GM20431 (cell line): ENCODE data around the gene RARG.

ENCODE experiments used
- in situ Hi-C: fragments of 300-500 bp; cut with MseI, MboI; formaldehyde crosslinking; loops from one replicate; pipeline ENCODE4 v1.15.0; 2020; ENCODE audit warnings: low sequenced_read_pairs; ENCODE audit not compliant: unreplicated experiment

RARG gene

DNA sequence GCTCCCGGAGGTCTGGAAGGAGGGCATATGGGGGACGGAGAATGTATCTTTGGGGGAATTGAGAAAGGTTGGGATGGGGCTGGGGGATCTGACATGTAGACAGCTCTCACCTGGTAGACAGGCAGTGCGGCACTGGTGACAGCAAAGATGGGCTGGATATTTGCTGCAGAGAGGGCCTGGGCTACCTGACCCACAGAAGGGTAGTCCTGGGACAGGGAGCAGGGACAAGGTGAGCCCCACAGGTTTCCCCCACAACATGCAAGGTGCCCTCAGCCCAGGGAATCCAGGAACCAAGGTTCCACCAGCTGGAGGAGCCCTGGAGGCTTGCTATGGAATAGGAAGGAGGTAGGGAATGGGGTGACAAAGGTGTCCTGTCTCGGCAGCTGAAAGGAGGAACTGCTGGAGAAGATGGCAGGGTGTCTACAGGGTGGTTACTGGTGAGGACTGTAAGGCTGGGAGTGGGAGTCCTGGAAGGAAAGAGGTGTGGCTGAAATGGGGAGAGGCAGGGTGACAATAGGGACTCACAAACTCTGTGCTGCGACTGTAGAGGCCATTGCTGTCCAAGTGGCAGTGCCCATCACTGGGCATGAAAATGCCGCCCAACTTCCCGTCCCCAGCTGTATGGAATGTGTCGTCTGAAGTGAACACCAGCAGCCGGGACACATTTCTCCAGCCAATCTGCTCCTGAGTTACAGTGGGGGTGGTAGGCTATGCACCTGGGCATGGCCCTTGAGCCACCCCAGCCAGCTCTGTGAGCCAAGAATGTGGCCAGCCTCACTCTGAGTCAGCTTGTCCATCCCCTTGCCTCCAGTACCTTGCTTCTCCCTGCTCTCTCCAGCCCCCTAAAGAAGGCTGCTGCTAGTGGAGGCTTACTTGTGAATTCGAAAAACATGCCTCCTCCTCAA is 36.2 kb downstream of the RARG start:
- in situ Hi-C loops, result no loop called here

DNA sequence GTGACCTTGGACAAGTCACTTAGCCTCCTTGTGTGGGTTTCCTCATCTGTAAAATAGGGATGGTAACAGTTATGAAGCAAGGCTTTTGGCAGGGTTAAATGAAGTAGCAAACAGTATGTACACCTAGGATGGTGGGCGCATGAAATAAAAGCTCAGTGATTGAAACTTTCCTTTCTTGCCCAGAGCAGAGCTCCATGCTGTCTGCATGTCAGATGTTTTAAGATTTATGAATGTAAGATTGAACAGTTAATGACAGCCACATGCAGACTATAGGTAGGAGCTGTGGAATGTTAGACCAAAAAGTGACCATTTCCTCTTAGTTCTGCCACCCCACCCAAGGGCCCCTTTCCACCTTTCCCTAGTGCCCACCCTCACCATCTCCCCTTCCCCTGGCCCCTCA is 37.0 kb downstream of the RARG start:
- in situ Hi-C loops, result no loop called here

DNA sequence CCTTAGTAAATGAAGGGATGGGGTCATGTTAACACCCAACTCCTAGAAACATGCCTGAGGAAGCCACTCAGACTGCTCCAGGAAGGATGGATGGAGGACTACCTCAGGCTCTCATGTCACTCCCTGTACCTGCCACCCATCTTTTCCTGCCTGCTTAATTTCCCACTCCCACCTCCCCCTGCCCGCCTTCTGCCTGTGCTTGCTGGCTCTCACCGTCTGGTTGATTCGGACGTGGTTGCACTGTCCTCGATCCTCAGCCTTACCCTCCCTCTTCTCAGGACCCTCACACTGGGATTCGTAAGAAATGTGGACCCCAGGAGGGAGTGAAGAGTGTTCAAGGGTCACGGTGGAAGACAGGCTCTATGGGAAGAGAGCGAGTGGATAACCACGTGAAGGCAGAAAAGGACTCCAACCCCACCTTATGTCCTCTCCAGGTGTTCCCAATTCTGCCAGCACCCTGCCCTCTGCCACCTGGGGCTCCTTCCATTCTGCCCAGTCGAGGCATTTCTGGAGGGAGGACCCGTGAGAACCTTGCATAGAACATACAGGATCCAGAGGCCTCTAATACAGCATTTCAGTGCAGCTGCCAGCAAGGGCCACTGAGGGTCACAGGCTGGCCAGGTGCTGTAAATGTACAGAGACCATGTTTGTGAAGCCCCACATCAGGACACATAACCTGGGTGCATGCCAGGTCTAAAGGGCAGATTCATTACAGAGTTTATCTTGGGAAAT is 37.9 kb downstream of the RARG start:
- in situ Hi-C loops, result no loop called here

DNA sequence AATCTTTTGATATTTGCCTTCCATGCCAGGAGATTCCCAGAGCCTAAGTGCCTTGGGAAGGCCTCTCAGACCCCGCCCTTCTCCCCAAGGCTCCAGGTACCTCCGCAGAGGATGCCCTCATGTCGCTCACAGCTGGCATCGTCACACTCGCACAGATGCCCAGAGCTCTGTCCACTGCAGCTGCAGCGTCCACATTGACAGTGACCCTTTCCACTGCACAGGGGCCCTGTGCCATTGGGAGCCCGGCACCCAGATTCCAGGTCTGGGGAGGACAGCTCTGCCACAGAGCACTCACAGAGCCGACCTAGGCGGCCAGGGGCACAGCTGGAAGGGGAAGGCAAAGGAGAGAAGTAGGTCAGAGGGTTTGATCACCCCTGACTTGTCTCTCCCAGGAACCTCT is 39.0 kb downstream of the RARG start:
- in situ Hi-C loops, result no loop called here

DNA sequence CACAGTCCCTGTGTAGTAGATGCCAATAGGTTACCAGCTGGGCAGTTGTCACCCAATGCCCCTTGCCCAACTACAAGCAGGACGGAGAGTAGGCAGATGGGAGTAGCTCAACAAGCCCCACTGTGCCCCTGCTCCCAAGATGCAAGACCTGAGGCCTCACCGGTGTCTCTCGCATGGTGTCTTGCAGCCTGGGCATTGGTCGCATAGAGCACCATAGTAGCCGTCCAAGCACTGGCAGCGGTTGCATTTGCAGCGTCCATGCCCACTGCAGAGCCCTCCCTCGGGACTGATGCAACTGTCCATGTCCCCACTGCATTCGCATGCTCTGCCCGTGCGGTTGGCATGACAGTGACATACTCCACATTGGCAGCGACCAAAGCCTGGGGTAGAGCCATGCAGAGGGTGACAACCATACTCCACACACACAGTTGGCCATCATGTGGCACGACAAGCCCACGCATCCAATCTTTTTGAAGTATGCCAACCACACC is 39.4 kb downstream of the RARG start:
- in situ Hi-C loops, result no loop called here

DNA sequence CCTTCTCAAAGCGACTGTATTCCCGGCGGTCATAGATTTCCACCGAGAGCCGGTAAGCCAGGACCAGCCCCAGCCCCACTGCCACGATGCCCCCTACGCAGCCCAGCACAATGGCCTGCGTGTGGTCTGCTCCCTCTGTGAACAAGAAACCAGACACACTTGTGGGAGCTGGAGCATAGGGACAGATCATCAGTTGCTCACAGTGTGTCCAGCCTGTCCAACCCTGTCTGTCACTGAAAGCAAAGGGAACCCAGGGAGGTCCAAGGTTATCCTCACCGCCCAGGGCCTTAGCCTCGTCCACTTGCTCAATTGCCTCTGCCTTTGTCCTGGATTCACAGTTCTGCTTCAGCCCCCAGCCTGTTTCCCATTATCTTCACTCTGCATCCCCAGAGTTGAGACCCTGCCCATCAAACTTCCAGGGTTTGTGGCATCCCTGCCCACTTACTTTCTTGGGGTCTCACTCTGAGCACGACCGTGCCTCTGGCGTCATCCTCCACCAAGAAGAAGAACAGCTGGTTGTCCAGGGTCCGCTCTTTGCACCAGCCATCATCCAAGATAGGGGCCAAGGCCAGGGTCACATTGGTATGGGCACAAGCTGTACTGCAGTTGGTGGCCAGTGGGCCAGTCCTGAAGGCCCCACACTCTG is 40.0 kb downstream of the RARG start:
- in situ Hi-C loops, result no loop called here

DNA sequence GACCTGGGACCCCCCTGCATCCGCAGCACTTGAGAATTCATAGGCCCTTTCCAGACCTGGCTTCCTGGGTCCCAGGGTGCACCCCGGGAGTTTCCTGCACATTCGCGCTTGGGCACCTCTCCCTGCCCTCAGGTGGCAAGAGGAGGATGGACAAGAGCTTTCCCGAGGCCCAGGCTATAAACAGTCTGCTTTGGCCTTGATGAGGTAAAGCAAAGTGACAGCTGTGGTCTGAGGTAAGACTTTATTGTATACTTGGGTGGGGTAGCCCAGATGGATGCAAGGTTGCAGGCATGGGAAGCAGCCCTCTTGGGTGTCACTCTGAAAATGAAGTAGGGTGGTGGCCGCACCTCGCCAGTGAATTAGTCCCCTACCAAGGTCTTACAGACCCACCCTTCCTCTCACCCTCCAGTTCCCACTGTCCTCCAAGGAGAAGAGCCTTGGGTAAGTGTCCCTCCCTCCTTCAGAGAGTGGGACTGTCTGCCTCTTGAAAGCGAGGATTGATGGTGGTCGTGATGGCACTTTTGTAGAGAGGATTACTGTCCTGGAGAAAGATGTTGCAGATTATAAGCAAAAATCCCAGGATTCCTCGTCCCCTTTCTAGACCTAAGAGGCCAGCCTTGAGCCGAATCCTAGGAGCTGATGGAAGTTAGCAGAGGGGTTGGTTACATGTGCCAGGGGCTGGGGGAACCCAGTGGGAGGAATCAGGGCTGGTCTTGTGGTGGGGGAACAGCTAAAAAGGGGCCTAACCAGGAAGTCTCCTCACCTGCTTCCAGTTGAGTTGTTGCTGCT is 40.7 kb downstream of the RARG start:
- in situ Hi-C loops, result no loop called here

DNA sequence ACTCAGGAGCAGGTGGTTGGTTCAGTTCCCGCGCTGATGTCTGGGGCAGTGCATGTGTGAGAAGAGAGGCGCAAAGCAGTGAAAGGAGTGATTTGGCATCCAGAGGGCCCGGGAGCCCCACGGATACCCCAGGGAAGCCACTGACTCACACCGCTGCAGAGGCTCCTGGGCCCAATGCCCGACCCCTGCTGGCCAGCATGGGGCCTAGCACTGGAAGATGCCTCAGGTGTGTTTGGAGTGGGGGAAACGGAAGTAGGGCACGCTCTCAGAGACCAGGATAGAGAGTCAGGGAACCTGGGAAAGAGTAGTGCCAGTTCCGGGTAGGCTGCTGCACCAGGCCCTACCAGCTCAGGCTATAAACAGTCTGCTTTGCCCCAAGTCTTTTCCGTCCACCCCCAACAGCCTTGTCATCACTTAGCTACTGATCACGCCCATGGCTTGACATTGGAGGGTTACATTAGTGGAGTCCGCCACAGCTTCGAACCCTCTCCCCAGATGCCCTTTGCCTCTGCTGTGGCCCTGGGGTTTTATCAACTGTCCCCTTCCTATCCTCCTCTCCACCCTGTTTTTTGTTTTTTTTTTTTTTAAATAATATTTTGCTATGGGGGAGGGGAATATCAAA is 41.8 kb downstream of the RARG start:
- in situ Hi-C loops, result no loop called here

DNA sequence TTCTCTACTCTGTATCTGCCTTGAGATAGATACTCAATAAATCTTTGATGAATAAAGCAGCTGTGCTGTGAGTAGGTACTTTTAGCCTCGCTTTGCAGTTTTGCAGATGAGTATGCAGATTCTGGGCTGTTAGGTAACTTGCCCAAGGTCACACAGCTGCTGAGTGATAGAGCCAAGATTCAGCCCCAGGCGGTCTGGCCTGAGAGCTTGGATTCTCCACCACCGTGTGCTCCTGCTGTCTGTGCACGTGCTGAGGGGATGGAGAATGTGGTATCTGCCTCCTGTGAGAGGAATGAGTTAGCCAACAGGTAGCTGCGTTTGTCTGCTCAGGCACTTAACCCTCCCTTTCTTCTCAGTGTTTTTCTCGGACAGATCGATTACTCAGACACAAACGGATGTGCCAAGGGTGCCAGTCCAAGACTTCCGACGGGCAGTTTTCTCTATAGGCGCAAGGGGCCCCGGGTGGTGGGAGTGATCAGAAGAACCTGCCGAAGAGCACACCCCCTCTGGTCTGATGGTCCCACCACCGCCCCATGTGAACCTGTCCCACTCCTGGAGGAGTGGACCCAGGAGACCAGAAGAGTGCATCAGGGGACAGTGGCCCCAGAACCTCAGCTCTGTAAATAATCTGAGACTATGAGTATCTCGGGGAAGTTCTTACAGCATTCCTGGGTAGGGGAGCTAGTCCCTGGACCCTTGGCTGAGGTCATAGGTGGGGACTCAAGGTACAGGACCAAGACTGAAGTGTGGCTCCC is 44.7 kb downstream of the RARG start:
- in situ Hi-C loops, result no loop called here

DNA sequence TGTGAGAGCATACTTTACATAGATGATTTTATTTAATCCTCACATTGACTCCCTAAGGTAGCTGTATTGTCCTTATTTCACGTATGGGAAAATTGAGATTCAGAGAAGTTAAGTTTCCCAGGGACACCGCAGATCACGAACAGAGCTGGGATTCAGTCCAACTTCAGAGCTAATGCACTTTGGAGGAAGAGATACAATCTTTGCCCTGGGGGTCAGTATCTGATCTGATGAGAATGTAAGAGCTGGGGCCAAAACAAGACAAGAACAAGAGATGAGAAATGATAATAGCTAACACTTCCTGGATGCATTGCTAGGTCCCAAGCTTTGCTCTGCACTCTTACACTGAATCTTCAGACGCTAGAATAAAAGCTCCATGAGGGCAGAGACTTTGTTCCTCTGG is 45.3 kb downstream of the RARG start:
- in situ Hi-C loops, result no loop called here

DNA sequence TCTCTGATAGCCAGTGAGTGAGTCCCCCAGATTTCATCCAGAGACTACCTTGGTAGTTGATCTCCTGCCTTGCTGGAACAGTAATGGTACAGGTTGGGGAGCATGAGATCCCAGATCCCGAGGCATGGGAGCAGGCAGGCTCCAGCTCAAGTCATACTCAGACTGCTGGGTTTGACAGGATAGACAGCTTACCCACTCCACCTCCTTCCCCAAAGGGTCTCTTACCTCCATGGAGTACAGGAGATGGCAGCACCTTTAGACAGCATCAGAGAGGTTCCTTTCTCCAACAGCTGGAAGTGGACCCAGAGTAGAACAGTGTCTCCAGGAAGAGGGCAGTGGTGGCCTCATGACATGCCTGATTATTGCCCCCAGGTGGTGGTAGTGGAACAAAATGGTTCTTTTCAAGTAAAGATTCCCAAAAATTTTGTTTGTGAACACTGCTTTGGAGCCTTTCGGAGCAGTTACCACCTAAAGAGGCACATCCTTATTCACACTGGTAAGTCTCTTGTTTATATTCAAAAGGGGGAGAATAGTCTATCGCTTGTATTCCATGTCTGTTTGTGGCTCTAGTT is 46.3 kb downstream of the RARG start:
- in situ Hi-C loops, result no loop called here

DNA sequence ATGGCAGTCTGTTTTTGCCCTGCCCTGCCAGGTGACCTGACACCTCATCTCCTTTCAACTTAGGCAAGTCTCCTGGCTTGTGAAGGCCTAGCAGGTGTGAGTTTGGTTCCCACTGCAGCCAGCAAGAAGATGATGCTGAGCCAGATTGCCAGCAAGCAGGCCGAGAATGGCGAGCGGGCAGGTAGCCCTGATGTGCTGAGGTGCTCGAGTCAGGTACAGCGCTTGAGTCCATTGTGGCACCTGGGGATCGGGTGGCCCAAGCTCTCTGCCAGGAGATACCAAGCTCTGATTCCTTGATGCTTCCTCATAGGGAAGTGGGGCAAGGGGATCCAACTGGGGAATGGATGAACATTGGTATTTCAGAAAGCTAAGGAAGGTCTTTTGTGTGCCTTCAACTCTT is 47.2 kb downstream of the RARG start:
- in situ Hi-C loops, result no loop called here

DNA sequence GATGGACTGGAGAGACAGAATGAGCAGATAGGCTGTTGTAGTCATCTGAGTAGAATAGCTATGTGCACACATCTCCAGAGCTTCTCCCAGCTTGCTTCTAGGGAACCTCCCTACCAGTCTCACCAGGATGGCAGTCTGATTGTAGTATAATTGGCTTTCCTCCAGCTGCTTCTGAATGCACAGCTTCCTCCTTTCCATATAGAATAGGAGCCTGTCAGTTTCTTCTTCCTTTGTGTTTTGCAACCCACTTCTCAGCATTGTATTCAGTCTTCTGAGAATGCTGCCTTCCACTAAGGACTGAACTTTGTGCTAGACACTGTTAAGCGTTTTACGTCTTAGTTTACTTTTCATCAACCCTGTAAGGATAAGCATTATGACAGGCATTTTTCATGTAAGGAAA is 49.1 kb downstream of the RARG start:
- in situ Hi-C loops, result no loop called here

DNA sequence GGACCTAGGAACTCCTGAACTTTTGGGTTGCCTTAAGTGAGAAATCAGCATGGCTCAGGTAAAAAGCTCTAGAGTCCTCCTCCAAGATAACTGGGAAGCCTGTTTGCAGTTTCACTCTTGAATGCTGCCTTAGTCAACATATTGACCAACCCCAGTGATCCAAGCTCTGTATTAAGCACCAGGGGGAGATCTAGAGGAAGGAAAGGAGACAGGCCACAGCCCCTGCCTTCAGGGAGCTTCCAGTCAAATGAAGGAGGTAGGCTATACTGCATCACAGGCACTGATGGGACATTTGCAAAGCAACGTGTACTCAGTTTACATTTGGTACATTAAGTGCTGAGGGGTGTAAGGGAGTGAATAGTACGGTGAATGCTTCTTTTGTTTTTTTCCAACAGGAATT is 50.1 kb downstream of the RARG start:
- in situ Hi-C loops, result no loop called here

DNA sequence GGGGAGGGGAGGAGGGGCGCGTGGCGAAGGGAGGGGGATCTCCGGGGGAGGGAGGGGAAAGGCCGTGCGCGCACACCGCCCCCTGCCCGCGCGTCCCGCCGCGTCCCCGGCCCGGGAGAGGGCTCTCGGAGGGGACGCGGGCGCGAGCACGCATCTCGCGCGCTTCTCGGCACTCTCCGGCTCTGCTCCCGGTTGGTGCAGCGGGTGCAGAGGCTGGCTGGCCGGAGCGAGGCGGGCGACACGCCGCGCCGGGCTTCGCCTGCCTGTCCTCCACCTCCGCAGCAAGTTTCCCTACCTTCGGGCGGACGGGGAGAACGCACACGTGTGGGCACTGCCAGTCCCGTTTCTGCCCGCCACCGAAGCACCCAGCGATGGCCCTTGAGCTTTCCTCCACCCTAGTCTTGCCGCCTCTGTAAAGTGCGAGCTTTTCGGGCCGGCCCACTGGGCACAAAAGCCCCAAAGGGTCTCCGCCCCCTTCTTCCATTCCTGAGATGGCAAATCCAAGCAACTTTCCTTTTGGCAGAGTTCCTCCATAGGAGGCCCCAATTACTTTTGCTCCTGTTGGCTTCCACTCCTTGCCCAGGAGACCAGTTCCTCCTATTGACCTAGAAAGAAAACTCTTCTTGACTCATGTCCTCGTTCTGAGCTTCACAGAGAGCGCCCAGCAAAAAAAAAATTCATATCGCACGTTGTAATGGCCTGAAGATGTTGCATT is 50.9 kb downstream of the RARG start:
- in situ Hi-C loops, result no loop called here

DNA sequence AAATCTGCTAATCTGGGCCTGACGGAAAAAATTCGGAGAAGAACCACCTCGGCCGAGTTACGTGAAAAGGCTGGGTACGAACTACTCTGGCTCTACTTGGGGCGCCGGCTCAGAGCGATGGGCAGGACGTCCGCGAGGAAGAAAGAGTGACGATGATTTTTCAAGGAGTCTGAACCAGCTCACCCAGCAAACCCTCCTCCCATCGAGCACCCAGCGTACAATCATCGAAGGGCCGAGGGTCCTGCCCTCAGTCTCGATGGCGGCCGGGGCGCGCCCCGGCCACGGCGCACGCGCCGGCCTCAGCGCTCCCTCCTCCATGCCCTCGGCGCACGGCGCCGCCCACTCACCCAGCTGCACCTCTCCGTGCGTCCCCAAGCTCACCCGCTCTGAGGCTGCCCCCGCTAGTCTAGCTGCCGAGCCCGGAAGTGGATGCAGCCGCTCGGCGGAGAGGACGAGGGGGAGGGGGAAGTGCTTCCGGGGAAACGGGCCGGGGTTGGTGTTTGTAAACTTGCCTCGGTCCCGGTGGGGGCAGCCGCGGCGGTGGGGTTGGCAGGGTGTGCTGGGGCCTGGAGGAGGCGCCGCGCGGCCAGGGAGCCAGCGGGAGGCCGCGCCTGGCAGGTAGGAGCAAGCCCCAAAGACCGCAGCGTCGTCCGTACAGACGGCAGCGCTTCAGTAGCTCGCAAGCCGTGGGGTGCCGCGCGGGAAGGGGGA is 51.6 kb downstream of the RARG start, which contains the start of the genes CSAD and ZNF740:
Gene CSAD, minus strand, starts transcription at position 706 of the 711 bp plus-strand sequence. CDS start 7,455 bp downstream, outside the sequence.
Gene ZNF740, plus strand, starts transcription at position 503 of the 711 bp plus-strand sequence. CDS start 1,262 bp downstream, outside the sequence.
- in situ Hi-C loops, result no loop called here

DNA sequence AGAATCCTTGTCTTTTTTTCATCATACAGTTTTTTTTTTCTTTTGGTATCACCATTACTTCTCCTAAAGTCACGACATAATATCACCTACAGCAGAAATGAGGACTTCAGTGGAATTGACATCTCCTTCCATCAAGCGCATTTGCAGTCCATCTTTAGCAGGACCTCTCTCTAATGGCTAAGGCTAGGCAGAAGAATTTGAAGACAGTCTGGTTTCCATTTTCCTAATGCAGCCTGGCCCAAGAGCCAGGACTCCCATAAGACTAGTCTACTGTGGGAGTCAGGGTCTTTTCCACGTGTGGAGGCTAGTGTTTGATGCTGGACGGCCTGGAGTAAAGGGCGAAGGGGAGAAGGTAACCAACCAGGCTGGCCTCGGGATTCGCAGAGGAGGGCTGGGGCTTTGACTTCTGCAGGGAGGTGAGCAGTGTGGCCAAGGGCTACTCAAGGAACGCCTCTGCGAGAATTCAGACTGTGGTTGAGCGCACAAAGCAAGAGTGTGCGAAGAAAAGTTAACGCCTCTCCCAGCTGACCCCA is 52.3 kb downstream of the RARG start:
- in situ Hi-C loops, result no loop called here
